Large intestine (tissue), 3 donors: Measurements from ENCODE around the gene PLEKHG4B. TPM values are rescaled to one million over a fixed set of nuclear protein-coding genes. Genes with fewer than 3 reads are reported as not detected.

ENCODE experiments used
- DNase-seq, 2 donors: peaks; one replicate each; pipeline versions ENCODE4 v3.0.0 to v3.0.0-alpha.2; 2013
- H3K27ac ChIP-seq: one replicate; pipeline ENCODE4 v1.5.1; 2013; ENCODE audit warnings: low read length
- H3K27me3 ChIP-seq: 2 replicates; pipeline ENCODE4 v1.6.1; 2013; ENCODE audit warnings: low read length; ENCODE audit not compliant: control insufficient read depth, insufficient read depth
- H3K36me3 ChIP-seq: 2 replicates; pipeline ENCODE4 v1.6.1; 2013; ENCODE audit warnings: low read length; ENCODE audit not compliant: control insufficient read depth, insufficient read depth
- H3K4me1 ChIP-seq: one replicate; pipeline ENCODE4 v1.6.1; 2013; ENCODE audit warnings: low read length; ENCODE audit not compliant: control insufficient read depth, insufficient read depth
- H3K4me3 ChIP-seq: one replicate; pipeline ENCODE4 v1.5.1; 2013; ENCODE audit warnings: low read length
- H3K9me3 ChIP-seq: one replicate; pipeline ENCODE4 v1.6.1; 2013; ENCODE audit warnings: mild to moderate bottlenecking, low read depth, low read length, moderate library complexity; ENCODE audit not compliant: control insufficient read depth
- WGBS: methylation state at CpG from one replicate; pipeline ENCODE4 v1.1.5; 2013; ENCODE audit warnings: low lambda C conversion rate; ENCODE audit not compliant: insufficient coverage; 5-methylcytosine and 5-hydroxymethylcytosine counted together
- polyA plus RNA-seq: library from polyadenylated mRNA; unstranded; fragments of 120-200 nt; gene quantifications from one replicate; pipeline ENCODE4 v1.2.1, GENCODE V29; 2013

Gene PLEKHG4B
- polyA plus RNA-seq, 1 donor: 2.0 TPM

- DNase-seq: no peak
- WGBS: no CpG with 5 or more reads among the region's 13 CpGs
These were observed 8.9 kb upstream of the PLEKHG4B start for GRCh38 chr5:83029-83428.

GRCh38 chr5:85334-85995 lies 6.5 kb upstream of the PLEKHG4B start:
- no peak for DNase-seq
- Histone ChIP-seq H3K27me3 (peaks cover 14% of the 10 kb centered on the region), H3K4me3 (no peak overlapping the region), H3K9me3 (peaks cover 3% of the 10 kb centered on the region), H3K4me1 (no peaks in the 10 kb centered on the region), H3K27ac (no peak overlapping the region), H3K36me3 (no peaks in the 10 kb centered on the region)
- WGBS: 100% methylated on average over 2 of the region's 22 CpGs

More at GRCh38 chr5:83029-83428, 8.9 kb upstream of the PLEKHG4B start:
- Histone ChIP-seq H3K27me3 (peaks cover 9% of the 10 kb centered on the region), H3K4me1 (no peaks in the 10 kb centered on the region), H3K4me3 (no peak overlapping the region), H3K36me3 (no peaks in the 10 kb centered on the region), H3K27ac (no peak overlapping the region), H3K9me3 (peaks cover 3% of the 10 kb centered on the region)

GRCh38 chr5:89337-90286 lies 2.4 kb upstream of the PLEKHG4B start:
- H3K27me3 ChIP-seq: peaks cover 30% of the 10 kb centered on the region
- WGBS: no CpG with 5 or more reads among the region's 17 CpGs

GRCh38 chr5:90590-91547 lies 1.1 kb upstream of the PLEKHG4B start:
- peak in 1 of 2 donors; percentile 15 for DNase-seq
- H3K36me3 ChIP-seq: no peaks in the 10 kb centered on the region
- H3K27ac ChIP-seq: no peak overlapping the region
- no CpG with 5 or more reads among the region's 18 CpGs for WGBS
- H3K9me3 ChIP-seq: no peaks in the 10 kb centered on the region
- H3K4me3 ChIP-seq: no peak overlapping the region
- H3K4me1 ChIP-seq: no peaks in the 10 kb centered on the region
- peaks cover 30% of the 10 kb centered on the region for H3K27me3 ChIP-seq

More at GRCh38 chr5:89337-90286, 2.4 kb upstream of the PLEKHG4B start:
- Histone ChIP-seq H3K9me3 (no peaks in the 10 kb centered on the region), H3K27ac (no peak overlapping the region), H3K4me3 (no peak overlapping the region), H3K36me3 (no peaks in the 10 kb centered on the region), H3K4me1 (no peaks in the 10 kb centered on the region)
- no peak for DNase-seq

GRCh38 chr5:92401-93220 lies 643 bp downstream of the PLEKHG4B start:
- no peaks in the 10 kb centered on the region for H3K9me3 ChIP-seq
- H3K27me3 ChIP-seq: peaks cover 30% of the 10 kb centered on the region
- no peak overlapping the region for H3K27ac ChIP-seq
- no peaks in the 10 kb centered on the region for H3K4me1 ChIP-seq
- H3K4me3 ChIP-seq: no peak overlapping the region
- no peak for DNase-seq
- WGBS: 50% methylated on average over 2 of the region's 37 CpGs
- no peaks in the 10 kb centered on the region for H3K36me3 ChIP-seq

GRCh38 chr5:93221-93980 lies 1.4 kb downstream of the PLEKHG4B start:
- no peaks in the 10 kb centered on the region for H3K36me3 ChIP-seq
- H3K4me3 ChIP-seq: no peak overlapping the region
- peaks cover 30% of the 10 kb centered on the region for H3K27me3 ChIP-seq
- H3K27ac ChIP-seq: no peak overlapping the region
- H3K9me3 ChIP-seq: no peaks in the 10 kb centered on the region
- DNase-seq: no peak
- no CpG with 5 or more reads among the region's 15 CpGs for WGBS
- no peaks in the 10 kb centered on the region for H3K4me1 ChIP-seq

GRCh38 chr5:94113-94892 lies 2.3 kb downstream of the PLEKHG4B start:
- peaks cover 30% of the 10 kb centered on the region for H3K27me3 ChIP-seq
- H3K36me3 ChIP-seq: no peaks in the 10 kb centered on the region
- DNase-seq: no peak
- H3K4me1 ChIP-seq: no peaks in the 10 kb centered on the region
- no peak overlapping the region for H3K4me3 ChIP-seq
- WGBS: 83% methylated on average over 1 of the region's 11 CpGs
- no peaks in the 10 kb centered on the region for H3K9me3 ChIP-seq
- no peak overlapping the region for H3K27ac ChIP-seq

- DNase-seq: no peak
- H3K27me3 ChIP-seq: peaks cover 26% of the 10 kb centered on the region
- no peaks in the 10 kb centered on the region for H3K36me3 ChIP-seq
- H3K9me3 ChIP-seq: no peaks in the 10 kb centered on the region
- H3K4me3 ChIP-seq: no peak overlapping the region
- H3K27ac ChIP-seq: no peak overlapping the region
- WGBS: no CpG with 5 or more reads among the region's 12 CpGs
- H3K4me1 ChIP-seq: no peaks in the 10 kb centered on the region
These were observed 3.4 kb downstream of the PLEKHG4B start for GRCh38 chr5:95241-95980.
